DND-41 (cell line): ENCODE results near the gene CHCHD5.

Source experiments
- ATAC-seq: fragments of 200-7000 bp; cut with Tn5 transposase; 3 replicates; pipeline ENCODE4 v1.9.1; 2021; ENCODE audit warnings: low read depth; ENCODE audit not compliant: insufficient read depth
- DNase-seq: peaks from one replicate; pipeline ENCODE4 v3.0.0-alpha.2; 2020
- H2AFZ ChIP-seq: 2 replicates; pipeline ENCODE4 v1.6.0; 2012; ENCODE audit warnings: low read depth, low read length
- H3K27ac ChIP-seq: 2 replicates; pipeline ENCODE4 v1.5.1; 2012; ENCODE audit warnings: low read length, inconsistent platforms
- H3K27me3 ChIP-seq: fragments of 200-600 bp; sonication (generic); 2 replicates; pipeline ENCODE4 v1.6.0; 2012; ENCODE audit warnings: low read length, mild to moderate bottlenecking, inconsistent platforms; ENCODE audit not compliant: insufficient read depth, poor library complexity
- H3K36me3 ChIP-seq: 2 replicates; pipeline ENCODE4 v1.5.1; 2012; ENCODE audit warnings: low read length, inconsistent platforms; ENCODE audit not compliant: insufficient read depth
- H3K4me1 ChIP-seq: 2 replicates; pipeline ENCODE4 v1.5.1; 2012; ENCODE audit warnings: mild to moderate bottlenecking, low read length; ENCODE audit not compliant: insufficient read depth
- H3K4me2 ChIP-seq: 2 replicates; pipeline ENCODE4 v1.6.0; 2012; ENCODE audit warnings: mild to moderate bottlenecking, moderate library complexity, low read length, inconsistent platforms; ENCODE audit not compliant: insufficient read depth
- H3K4me3 ChIP-seq, 2 experiments: fragments of 200-600 bp in 1 of 2; shearing (Covaris generic) in 1 of 2; 2 replicates each; pipeline ENCODE4 v1.5.1; 2012 to 2016; ENCODE audit warnings: inconsistent platforms in 2 of 2, low read length in 2 of 2, mild to moderate bottlenecking in 2 of 2, low read depth in 1 of 2, moderate library complexity in 1 of 2
- H3K79me2 ChIP-seq: 2 replicates; pipeline ENCODE4 v1.6.0; 2012; ENCODE audit warnings: low read length, inconsistent platforms; ENCODE audit not compliant: insufficient read depth
- H3K9ac ChIP-seq: 2 replicates; pipeline ENCODE4 v1.6.0; 2012; ENCODE audit warnings: low read depth, mild to moderate bottlenecking, inconsistent platforms, low read length, moderate library complexity
- H3K9me3 ChIP-seq: 2 replicates; pipeline ENCODE4 v1.5.1; 2012; ENCODE audit warnings: low read length, moderate library complexity, mild to moderate bottlenecking, inconsistent platforms; ENCODE audit not compliant: insufficient read depth, severe bottlenecking
- H4K20me1 ChIP-seq: 2 replicates; pipeline ENCODE4 v1.6.0; 2012; ENCODE audit warnings: low read length; ENCODE audit not compliant: insufficient read depth
- CTCF ChIP-seq: IDR thresholded peaks from 2 replicates; pipeline ENCODE4 v1.5.1; 2012; ENCODE audit warnings: borderline replicate concordance, low read length, moderate library complexity, mild to moderate bottlenecking; ENCODE audit not compliant: poor library complexity, severe bottlenecking; ENCODE audit errors: extremely low read depth
- EZH2 ChIP-seq: IDR thresholded peaks from 3 replicates; pipeline ENCODE4 v1.6.1; 2012; ENCODE audit warnings: borderline replicate concordance, low read depth, mild to moderate bottlenecking, moderate library complexity, low read length, inconsistent platforms; ENCODE audit not compliant: severe bottlenecking

Gene CHCHD5

GRCh38 chr2:112601754-112602153, 17.3 kb downstream of the CHCHD5 start:
- TF ChIP-seq CTCF (no peak), EZH2 (no peak)

DNA sequence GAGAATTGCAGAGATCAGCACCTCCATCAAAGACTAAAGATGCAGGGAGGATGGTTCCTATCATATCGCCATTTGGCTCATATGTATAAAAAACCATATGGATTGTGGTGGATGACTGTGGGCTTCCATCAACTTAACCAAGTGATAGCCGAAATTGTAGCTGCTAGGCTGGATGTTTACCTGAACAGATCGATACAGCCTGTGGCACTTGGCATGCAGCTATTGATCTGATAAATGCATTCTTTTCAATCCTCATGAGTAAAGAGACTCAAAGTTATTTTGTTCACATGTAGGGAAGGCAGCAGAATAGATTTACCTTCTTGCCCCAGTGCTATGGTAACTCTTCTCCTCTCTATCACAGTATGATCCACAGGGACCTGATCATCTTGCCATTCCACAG, 18.5 kb downstream of the CHCHD5 start:
- no peaks in the 10 kb centered on the region for H3K9me3 ChIP-seq
- no peak overlapping the region for H3K4me3 ChIP-seq
- TF ChIP-seq CTCF (no peak), EZH2 (no peak)
- H3K4me1 ChIP-seq, result peaks cover 4% of the 10 kb centered on the region; the same call in 1 of the 2 replicates
- H3K36me3 ChIP-seq, result no peaks in the 10 kb centered on the region
- DNase-seq, result no peak
- no peak overlapping the region for H3K4me2 ChIP-seq
- H4K20me1 ChIP-seq, result no peaks in the 10 kb centered on the region
- H3K27ac ChIP-seq, result no peak overlapping the region
- H3K27me3 ChIP-seq, result no peaks in the 10 kb centered on the region
- H3K79me2 ChIP-seq, result no peaks in the 10 kb centered on the region
- no peak for ATAC-seq
- no peak overlapping the region for H2AFZ ChIP-seq
- H3K9ac ChIP-seq, result no peak overlapping the region

More at GRCh38 chr2:112601754-112602153, 17.3 kb downstream of the CHCHD5 start:
- Histone ChIP-seq H3K36me3 (no peaks in the 10 kb centered on the region), H3K79me2 (no peaks in the 10 kb centered on the region), H3K4me2 (no peak overlapping the region), H3K27ac (no peak overlapping the region), H3K4me1 (peaks cover 4% of the 10 kb centered on the region; the same call in 1 of the 2 replicates), H3K9ac (no peak overlapping the region), H3K27me3 (no peaks in the 10 kb centered on the region), H4K20me1 (no peaks in the 10 kb centered on the region), H3K9me3 (no peaks in the 10 kb centered on the region), H2AFZ (no peak overlapping the region), H3K4me3 (no peak overlapping the region)
- DNase-seq (no peak), ATAC-seq (no peak)

DNA sequence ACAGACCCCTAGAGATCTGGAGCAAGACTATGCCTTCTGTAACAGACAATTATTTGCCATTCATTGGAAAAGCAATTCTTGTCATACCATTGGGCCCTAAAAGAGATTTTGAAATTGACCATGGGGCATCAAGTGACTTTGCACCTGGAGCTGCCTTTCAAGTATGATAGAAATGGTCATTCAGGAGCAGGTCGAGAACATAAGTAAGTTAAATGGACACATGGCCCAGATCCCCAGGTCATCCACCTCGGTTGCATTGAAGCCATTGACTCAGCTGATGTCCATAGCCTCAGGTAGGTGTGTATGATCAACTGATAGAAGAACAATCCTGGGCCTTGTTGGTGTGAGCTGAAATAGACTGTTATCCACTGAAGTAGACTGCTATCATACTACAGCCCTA, 19.3 kb downstream of the CHCHD5 start:
- no peaks in the 10 kb centered on the region for H3K27me3 ChIP-seq

More for the DNA sequence above, 19.3 kb downstream of the CHCHD5 start:
- Histone ChIP-seq H3K9ac (no peak overlapping the region), H3K27ac (no peak overlapping the region), H3K9me3 (no peaks in the 10 kb centered on the region), H4K20me1 (no peaks in the 10 kb centered on the region), H3K4me1 (peaks cover 4% of the 10 kb centered on the region; the same call in 1 of the 2 replicates), H3K4me2 (no peak overlapping the region), H2AFZ (no peak overlapping the region), H3K36me3 (no peaks in the 10 kb centered on the region), H3K4me3 (no peak overlapping the region), H3K79me2 (no peaks in the 10 kb centered on the region)
- ATAC-seq (no peak), DNase-seq (no peak)
- TF ChIP-seq EZH2 (no peak), CTCF (no peak)
